ELR (cell line): ENCODE results near the gene PRR19.

Experiments used
- DNase-seq: peaks from one replicate; pipeline ENCODE4 v3.0.0-alpha.2; 2015; ENCODE audit warnings: low read depth

Gene PRR19

DNA sequence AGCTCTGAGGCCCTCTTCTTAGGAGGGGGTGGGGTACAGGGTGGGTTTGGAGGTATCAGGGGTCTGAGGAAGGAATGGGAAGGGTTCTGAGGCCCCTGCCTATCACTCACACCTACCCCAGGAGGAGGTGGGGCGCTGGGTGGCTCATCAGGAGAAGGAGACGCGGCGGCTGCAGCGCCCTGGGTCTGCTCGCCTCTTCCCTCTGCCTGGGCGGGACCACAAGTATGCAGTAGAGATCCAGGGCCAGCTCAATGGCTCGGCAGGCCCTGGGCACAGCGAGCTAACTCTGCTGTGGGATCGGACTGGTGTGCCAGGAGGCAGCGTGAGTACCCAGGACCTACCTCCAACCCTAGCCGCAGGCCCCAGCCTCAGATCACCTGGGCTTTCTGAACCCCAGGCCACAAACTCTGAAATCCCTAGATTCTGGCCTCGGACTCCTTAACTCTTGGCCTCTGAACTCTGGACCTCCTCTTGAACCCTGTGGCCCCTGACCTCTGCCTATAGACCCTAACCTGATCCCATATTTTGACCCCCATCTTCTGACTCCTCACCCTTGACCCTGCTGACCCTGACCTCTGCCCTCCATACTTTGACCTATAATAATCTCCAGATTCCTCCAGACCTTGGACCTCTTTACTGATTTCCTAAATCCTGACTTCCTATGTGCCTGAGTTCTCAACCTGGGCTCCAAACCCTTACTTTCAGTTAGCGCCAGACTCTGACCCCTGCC lies 47.6 kb downstream of the PRR19 start:
- no peak for DNase-seq

GRCh38 chr19:42350417-42350816 lies 48.5 kb downstream of the PRR19 start:
- no peak for DNase-seq

DNA sequence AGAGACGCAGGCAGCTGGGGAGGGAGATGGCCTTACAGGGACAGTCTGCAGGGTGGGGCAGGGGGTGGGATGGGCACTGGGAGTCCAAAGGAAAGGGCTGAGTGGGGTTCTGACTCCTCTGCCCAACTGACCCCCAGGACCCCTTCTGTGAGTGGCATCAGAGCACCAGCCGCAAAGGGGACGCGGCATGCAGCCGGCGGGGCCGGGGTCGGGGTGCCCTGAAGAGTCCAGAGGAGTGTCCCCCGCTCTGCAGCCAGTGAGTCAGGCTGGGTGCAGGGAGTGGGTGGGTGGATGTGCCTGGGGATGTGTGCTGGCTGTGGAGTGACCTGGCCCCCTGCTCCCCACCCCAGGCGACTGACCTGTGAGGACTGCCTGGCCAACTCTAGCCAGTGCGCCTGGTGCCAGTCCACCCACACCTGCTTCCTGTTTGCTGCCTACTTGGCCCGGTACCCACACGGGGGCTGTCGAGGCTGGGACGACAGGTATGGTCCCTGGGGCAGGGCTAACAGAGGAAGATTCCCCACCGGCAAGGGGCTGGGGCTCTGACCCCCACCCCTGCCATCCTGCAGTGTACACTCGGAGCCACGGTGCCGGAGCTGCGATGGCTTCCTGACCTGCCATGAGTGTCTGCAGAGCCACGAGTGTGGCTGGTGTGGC lies 49.3 kb downstream of the PRR19 start:
- DNase-seq = no peak

- peak; percentile 19 for DNase-seq
Measured at GRCh38 chr19:42352301-42353259, 50.6 kb downstream of the PRR19 start.

DNA sequence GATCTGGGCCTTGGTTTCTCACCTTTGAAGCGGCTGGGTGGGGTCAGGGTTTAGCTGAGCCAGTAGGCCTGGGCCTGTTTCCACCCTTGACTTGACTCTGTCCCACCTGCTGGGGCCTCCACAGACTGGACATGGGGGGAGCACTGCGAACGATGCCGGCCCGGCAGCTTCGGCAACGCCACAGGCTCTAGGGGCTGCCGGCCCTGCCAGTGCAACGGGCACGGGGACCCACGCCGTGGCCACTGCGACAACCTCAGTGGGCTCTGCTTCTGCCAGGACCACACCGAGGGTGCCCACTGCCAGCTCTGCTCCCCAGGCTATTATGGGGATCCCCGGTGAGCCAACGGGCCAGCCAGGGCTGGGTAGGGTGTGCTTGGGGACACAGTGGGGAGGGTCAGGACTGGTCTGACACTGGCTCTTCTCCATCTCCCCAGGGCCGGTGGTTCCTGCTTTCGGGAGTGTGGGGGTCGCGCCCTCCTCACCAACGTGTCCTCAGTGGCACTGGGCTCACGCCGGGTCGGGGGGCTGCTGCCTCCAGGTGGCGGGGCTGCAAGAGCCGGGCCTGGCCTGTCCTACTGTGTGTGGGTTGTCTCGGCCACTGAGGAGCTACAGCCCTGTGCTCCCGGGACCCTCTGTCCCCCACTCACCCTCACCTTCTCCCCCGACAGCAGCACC lies 51.5 kb downstream of the PRR19 start:
- no peak for DNase-seq

GRCh38 chr19:42355896-42356295 lies 54.0 kb downstream of the PRR19 start:
- no peak for DNase-seq

GRCh38 chr19:42356686-42357085 lies 54.8 kb downstream of the PRR19 start:
- no peak for DNase-seq

DNA sequence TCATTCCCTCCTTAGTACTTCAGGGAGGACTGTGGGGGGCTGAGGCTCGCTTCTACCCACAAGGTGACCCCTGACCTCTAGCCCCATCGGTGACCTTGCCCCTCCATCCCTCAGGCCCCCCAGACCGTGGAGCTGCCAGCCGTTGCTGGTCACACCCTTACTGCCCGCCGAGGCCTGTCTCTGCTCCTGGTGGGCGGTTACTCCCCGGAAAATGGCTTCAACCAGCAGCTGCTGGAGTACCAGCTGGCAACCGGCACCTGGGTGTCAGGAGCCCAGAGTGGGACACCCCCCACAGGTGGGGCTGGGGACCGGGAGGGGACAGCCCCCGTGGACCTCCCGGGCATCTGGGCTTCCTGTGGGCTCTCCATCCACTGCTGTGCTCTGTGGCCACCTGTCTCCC lies 55.4 kb downstream of the PRR19 start:
- no peak for DNase-seq
